NCI-H748 treated with DMSO at 0.1 percent for 48 hours (cell line): ENCODE results near the gene IRF2BPL.

Experiments used
- DNase-seq: peaks from one replicate; lab custom pipeline; 2025; lab: John Stamatoyannopoulos, UW

Gene IRF2BPL

DNA sequence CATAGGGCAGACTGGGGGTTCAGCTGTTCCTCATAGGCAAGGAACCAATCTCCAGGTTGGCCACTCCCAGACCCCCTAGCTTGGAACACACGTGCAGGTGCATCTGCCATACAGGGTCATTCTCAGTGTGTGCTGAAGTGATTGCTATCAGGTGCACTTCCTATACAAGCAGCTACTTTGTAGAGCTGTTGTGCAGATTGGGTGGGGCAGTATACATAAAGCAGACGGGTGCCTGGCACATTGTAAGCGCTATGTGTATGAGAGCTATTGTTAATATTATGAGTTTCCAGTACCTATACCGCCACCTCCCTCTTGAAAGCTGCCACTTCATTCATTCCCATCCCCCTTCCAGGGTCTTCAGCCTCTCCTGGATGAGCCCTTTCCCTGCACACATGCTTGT is 17.3 kb downstream of the IRF2BPL start:
- DNase-seq = peak; percentile 80

DNA sequence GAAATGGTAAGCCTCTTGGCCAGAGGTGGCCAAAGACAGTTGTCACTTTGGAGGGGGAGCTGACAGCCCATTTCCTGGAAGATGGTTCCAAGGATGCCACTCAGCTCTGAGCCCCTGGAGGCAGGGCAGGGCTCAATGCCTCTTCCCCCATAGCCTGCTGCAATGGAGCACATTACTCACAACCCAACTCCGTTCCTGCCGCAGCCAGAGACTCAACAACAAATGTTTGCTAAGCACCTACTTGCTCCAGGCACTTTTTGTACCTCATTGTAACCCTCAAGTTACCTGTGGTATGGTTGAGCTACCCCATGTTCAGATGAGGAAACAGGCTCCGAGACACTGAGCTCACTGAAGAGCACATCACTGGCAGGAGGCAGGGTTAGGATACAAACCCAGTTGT is 19.5 kb downstream of the IRF2BPL start:
- DNase-seq = no peak

DNA sequence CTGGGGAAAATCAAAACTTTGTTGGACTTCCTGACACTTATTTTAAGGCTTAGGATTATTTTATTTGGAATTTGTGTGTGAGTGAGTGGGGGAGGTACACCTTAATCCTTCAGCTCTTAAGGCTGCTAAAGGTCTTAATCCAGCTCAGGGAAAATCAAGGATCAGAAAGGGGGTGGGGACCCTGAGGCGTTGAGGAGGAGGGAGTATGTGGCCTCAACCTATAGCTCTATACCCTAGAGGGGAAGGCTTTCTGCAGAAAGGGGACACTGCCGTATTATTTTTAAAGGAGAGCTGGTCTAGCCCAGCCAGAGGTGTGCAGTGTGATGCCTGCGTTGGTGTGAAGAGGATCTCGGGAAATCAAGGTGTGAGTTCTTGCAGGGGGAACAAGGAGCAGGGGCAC is 20.0 kb downstream of the IRF2BPL start:
- no peak for DNase-seq

DNA sequence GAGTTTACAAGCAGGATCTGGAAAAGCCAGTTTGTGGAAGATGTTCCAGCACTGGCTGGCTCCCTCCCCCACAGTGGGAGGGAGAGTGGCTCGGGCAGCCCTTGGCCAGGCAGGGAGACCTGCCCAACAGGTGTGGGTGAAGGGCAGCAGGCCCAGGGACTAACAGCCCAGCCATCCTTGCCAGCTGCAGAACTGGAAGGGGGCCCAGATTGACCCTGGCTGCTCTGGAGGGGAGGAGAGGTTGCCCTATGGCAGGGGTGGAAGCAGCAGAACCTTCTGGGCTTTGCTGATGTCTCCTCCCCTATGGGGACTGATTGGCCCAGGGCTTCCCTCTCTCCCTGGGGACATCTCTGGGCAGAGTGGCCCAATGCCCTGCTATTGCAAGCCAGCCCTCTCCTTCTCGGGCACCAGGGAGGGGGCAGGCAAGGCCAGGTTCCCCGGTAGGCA is 20.5 kb downstream of the IRF2BPL start:
- no peak for DNase-seq

DNA sequence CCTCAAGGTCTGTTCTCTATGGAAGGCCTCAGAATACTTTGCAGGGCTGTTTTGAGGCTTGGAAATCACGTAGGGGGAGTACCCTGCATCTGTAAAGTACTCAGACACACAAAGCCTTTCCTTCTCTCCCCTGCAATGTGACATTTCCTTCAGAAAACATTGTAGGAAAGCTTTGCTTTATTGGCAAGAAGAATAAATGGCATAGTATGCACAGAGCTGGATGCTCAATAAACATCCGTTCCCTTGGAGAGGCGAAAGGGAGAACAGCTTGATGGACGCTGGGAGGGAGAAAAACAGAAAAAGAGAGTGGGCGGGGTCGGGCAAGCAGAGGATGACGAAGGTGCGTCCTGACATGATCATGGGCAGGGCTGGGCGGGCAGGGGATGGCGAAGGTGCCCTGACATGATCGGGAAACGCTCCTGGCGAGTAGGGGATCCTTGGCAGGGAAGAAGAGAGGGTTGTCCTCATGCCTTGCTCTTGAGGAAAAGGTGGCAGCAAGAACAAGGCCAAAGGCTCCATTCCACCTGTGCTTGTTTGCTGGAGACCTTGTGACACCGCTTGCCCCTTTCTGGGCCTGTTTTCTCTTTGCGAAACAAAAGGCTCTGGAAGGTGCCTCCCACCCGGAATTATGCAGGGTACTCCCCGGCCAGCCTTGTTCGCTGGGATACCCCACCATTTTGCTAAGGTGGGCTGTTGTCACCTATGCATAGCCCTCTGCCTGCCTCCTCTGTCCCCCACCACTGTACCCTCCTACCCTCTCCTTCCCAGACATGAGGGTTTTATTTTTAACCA is 21.1 kb downstream of the IRF2BPL start:
- no peak for DNase-seq

DNA sequence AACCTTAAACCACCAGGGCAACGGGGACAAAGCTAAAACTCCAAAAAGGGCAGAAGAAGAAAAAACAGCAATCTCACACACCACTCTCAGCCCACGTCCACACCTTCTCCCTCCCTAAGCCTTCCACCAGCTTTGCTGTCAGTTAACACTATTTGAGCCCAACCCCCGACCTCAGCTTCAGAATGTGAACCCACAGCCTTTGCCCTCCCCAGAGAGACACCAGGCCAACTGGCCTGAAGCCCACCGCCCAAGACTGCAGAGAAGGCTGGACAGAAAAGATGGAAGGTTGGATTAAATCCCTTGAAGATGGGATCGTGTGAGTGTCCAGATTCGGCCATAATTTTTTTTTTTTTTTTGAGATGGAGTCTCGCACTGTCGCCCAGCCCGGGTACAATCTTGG is 22.4 kb downstream of the IRF2BPL start:
- no peak for DNase-seq

DNA sequence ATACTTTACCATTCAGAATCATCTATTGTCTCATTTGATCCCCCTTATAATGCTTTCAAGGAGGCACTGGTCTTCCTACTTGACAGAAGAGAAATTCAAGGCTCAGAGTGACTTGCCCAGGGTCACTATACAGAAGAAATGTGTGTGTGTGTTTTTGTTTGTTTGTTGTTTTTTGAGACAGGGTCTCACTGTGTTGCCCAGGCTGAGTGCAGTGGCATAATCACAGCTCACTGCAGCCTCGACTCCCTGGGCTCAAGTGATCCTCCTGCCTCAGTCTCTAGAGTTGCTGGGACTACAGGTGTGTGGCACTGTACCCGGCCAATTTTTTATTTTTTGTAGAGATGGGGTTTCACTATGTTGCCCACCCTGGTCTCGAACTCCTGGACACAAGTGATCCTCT is 22.9 kb downstream of the IRF2BPL start:
- no peak for DNase-seq

DNA sequence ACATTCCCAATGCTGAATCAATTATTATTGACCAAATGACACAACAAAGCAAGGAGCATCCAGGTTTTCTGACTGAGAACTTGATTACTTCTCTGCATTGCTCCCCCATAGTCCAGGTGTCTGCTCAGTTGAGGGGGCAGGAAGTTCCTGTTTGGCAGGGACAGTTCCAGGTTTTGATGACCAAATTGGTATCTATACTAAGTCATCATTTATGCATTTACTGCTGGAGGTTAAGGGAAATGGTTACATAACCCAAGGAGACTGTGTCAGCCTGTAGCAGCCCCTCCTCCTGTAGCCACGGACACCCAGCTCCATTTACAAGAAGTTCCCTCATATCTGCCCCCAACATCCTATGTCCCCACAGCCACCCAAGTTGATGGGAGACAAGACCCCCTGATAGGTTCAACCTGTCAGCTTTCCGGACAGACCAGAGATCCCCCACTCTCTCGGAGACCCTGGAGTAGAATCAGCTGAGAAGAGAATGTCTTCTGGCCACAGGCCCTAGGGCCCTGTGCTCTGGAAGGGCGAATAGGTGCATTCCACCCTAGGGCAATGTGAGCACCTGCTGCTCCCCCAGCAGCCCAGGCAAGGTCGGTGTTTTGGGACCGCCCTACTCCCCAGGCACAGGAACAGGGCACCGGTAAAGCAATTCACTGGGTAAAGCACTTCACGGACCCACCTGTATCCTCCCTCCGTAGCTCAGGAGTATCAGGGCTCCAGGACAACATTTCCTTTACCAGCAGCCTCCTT is 23.6 kb downstream of the IRF2BPL start:
- DNase-seq = no peak

DNA sequence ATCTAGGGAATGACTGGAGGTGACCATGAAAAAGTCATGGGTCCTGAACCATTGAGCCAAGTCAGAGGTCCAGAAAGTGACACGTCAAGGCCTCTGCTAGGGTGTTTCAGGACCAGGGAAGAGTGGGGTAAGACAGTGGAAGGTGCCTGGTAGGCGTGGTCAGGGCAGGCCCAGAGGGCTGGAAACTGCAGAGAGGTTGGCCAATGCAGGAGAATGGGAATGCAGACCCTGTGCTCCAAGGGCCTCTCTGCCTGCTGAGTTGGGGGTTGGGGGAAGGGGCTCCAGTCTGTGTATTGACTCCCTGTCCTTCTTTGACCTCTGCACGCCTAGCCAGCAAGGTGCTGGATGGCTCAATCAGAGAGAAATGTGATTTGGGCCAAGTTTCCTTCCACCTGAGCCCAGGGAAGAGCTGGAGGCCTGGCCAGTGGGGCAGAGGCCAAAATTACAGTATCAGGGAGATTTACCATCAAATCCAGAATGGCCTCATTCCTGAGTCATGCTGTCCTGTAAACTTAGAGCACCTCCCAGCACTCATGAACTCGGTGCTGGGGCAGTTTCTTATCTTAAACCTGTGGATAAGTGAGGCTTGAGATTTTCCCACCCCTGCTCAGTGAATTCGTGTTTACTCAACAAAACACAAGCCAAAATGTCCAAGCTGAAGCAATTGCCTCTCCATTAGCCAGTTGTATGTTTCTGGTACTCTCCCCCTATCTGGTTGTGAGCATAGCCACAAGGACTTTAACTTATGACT is 24.4 kb downstream of the IRF2BPL start:
- DNase-seq = no peak

DNA sequence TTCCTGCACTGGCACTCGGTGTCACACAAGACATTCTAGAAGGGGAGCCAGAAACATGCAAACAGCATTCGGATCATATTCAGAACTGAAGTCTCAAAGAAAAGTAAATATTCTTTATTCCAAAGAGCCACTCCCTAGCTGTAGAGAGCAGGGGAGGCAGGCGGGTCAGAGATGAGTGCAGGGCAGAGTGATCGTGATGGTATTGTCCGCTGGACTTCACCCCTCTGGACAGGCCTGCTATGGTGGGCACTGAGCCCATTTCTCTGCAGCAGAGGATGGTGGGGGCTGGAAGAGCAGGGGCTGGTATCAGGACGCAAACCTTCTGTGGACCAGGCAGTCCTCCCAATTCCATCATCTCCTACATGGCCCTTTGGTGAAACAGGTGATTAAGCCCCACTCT is 25.6 kb downstream of the IRF2BPL start:
- DNase-seq = no peak

DNA sequence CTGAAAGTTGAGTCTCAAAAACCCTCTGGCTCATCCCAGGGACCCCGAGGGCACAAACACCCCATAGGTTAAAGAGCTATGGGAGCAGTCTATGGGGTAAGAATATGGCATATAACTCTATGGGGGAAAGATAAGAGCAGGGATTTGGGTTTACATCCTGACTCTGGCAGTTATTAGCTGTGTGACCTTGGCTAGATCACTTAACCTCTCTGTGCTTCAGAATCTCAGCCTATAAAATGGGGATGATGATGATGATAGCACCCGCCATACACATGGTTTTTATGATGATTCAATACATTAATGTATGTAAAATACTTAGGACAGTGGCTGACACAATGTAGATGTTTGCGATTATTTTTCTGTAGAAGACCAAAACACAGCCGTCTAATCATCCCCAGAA is 26.2 kb downstream of the IRF2BPL start:
- no peak for DNase-seq

DNA sequence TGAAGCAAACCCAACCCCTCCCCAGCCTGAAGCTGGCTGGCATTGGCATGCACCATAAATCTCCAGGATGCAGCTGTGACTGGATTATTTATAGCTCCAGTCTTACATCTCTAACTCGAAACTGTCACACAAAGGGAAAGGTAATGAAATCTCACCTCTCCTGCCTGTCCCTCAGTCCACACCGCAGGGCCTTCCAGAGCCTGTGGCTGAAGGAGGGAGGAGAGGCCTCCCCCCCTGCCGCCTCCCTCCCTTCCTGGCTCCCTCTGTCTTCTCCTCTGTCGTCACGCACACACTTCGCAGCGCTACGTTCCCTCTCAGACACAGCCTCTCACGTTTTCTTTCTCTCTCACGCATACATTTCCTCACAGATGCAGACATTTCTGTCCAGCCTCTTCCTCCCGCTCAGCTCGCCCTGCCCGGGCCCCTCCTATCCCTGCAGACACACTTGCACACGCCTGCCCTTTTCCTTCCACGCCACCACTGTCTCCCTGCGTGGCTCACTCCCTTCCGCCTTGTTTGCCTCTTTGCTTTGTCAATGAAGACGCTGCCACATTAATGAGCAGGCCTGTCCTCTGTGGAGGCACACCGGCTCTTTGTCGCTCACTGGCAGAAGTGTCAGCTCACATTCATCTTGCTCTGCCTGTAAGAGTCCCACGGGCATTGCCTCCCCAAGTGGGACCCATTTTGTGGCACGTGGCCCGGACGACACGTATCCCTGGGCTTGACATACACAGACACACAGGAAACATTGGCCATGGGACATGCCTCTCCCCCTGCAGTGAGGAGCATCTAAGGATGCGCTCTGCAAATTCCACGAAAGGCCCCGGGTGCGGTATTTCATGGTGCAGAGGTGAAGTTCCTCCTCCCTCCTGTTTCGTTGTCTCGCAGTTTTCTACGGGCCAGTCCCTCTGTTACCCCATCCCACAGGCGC is 27.9 kb downstream of the IRF2BPL start:
- DNase-seq = no peak

DNA sequence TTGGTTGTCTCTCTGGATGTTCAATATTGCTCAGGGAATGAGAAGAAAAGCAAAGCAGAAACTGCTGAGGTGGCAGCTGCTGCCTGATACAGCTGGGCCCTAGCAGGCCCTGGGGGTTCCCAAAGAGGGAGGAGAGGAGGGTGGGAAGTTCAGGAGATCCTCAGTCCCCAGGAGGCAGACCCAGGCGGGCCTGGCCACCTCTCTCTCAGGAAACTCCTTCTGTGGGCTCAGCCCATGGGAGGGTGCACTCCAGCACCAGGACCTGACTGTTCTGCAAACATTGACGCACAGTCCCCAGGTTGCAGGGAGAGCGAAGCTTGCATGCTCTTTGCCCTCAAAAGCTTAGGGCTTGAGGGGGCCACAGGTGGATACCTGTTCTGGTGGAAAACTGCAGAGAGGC is 29.6 kb downstream of the IRF2BPL start:
- DNase-seq = no peak

DNA sequence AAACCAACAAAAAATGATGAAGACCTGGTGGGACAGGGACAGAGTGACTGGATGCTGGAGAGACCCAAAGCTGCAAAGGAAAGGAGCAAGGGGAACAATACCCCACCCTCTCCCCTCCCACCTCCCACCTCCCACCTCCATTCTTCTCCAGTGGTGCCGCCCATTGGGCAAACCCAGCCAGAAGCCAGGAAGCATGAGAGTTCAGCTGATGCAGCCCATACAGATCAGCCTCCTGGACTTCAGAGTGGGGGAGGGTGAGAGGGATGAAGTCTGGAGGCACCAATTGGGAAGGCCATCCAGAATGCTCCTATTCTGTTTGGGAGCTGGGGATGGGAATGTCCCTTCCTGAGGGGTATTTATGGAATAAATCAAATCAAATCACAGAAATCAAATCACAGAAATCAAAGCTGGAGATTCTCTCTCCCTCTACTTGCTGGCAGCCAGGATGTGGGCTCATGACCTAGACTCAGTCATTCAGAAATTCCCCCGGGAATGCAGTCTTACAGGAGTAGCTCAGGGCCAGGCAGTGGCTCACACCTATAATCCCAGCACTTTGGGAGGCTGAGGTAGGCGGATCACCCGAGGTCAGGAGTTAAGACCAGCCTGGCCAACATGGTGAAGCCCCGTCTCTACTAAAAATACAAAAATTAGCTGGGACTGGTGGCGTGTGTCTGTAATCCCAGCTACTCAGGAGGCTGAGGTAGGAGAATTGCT is 31.1 kb downstream of the IRF2BPL start:
- DNase-seq = no peak

DNA sequence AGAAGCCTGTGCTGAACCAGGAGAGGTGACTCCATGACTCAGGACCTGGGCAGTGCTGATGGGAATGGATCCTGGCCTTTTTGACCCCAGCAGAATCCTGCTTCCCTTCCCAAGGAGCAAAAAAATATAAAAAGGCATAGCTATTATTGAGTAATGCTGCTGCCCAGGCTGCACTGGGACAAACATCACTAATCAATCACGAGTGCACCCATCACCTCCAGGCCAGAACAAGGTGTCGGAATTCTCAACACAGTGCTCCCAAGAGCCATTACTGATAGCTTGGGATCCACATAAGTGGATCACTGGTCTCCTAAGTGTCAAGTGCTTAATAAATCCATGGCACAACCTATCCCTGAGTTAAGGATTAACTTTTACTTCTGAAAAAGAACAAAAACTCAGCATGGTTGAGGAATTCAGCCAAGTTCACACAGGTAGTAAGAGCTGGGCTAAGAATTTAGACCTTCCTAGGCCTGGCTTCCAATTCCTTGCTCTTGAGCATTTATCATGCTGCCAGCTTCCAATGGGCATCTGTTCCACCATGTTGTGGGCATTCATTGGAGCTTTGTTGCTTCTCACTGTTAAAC is 31.9 kb downstream of the IRF2BPL start:
- no peak for DNase-seq

DNA sequence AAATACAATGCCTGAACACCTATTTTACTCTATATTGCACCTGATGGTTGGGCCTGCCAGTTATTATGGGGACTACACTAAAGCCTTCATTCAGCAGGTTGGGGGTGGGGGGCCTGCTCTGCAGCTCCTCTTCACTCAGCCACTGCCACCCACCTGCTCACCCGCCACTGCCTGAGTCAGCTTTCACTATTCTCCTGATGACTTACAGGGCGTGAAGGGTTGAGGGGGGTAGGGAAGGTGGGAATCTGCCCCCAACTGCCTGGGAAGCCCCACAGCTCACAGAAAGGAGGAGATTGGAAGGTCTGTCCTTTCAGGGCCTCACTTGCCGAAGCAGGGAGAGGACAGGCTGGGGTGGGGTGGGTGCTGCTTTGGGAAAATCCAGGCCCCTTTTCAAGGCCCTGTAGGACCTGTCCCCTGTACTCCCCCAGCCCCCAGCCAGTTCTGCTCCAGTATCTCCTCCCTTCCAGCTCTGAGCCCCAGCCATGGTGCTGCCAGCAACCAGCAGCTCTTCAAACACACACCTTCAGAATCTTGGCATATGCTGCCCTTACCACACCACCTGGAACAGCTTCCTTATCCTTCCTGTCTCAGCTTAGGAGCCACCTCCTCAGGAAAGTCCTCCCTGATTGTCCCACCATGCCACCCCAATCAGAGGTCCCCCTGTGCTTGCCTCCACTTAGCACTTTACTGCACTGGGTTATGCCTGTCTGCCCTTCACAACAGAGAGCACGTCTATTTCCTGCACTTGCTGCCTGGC is 33.1 kb downstream of the IRF2BPL start:
- no peak for DNase-seq

DNA sequence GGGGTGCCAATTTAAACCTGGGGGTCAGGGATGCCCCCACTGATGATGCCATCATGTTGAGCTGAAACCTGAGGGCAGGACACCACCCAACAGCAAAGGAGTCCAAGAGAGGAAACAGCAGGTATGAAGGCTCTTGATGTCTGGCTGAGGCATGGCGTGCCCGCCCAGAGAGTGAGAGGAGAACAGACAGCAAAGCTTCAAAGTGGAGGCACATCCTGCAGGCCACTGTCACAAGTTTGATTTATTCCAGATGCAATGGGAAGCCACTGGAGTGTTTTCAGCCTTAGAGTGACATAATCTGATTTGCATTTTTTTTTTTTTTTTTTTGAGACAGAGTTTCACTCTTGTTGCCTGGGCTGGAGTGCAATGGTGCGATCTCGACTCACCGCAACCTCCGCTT is 34.8 kb downstream of the IRF2BPL start:
- no peak for DNase-seq

DNA sequence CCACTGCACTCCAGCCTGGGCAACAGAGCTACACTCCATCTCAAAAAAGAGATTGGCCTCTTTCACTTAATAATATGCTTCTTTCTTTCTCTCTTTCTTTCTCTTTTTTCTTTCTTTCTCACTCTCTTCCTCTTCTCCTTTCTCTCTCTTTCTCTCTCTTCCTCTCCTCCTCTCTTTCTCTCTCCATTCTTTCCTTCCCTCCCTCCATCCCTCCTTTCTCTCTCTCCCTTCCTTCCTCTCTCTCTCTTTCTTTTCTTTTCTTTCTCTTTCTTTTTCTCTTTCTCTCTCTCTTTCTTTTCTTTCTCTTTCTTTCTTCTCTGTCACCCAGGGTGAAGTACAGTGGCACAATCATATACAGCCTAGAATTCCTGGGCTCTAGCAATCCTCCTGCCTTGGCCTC is 38.4 kb downstream of the IRF2BPL start:
- no peak for DNase-seq

DNA sequence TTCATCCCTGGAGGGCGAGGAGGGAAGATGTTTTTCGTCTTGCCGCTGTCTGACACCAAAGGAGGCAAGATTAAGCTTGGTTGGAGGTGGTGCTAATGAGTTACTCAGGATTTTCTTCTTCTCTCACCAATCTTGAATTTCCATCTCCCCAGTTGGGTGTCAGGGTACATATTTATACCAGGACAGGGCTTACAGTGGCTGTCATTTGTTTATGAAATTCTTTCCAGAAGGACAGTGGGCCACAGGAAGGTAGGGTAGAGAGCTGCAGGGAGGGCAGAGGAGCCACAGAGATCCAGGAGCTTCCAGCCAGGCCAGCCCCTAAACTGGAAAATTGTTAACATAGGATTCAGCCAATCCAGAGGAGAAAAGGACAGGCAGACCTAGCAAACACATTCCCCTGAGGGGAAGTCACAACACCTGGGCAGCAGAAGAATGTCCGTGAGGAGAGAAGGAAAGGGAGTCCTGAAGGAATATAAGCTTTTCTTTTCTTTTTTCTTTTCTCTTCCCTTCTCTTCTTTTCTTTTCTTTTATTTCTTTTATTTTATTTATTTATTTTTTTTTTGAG is 40.5 kb downstream of the IRF2BPL start:
- DNase-seq = no peak

DNA sequence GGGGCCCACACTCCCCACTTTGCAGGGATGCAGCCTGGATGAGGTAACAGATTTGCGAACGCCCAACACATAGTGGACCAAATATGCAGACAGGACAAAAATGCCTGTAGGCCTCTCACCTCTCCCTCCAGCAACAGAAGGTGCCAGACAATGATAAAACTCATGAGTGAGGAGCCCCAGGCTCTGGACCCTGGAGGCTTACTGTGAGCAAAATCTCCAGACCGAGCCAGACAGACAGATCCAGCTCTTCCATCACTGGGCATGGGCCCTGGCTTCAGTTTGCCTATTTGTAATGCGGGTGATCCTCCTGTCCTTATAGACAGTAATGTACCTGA is 42.3 kb downstream of the IRF2BPL start:
- no peak for DNase-seq
